Measurements from ENCODE around the gene WWOX.

WWOX gene

GRCh38 chr16:79128706-79129105, 1029.3 kb downstream of the WWOX start:
- TF ChIP-seq POLR2AphosphoS5 (IDR thresholded peaks at IDR 0.05; ENCODE audit: low read depth, low read length), result no peak
- no peak for TF ChIP-seq TAF1 (IDR thresholded peaks at IDR 0.05; ENCODE audit: low read depth, low read length)
- TF ChIP-seq PAX5 (IDR thresholded peaks at IDR 0.05; ENCODE audit: insufficient read depth, low read length, severe bottlenecking), result no peak
- TF ChIP-seq SPI1 (IDR thresholded peaks at IDR 0.05; ENCODE audit: low read depth, low read length), result no peak
- no peak for TF ChIP-seq POLR2A (IDR thresholded peaks at IDR 0.05; ENCODE audit: low read depth, low read length)
- no peak for TF ChIP-seq POU2F2 (IDR thresholded peaks at IDR 0.05; ENCODE audit: low read depth, low read length)
- FAIRE-seq (no peak), DNase-seq (ENCODE audit: insufficient read length, low spot score) (no peak)

DNA sequence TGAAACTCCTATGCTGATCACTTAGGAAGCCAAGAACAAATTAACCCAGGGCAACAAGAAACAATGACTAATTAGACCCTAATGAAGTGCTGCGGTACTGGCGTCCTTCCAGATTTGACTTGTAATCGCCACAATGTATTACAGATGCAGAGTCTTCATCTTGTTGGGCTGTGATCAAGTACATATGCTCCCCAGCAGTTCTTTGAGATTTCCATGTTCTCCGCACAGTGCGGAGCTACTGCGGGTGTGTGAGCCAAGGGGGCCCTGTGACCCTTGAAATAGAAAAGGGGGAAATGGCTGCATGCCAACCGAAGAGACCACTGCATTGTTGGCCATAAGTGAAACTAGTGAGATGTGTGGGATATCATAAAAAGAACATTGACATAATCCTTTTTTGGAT, 1031.2 kb downstream of the WWOX start:
- DNase-seq (ENCODE audit: insufficient read length, low spot score) (no peak), FAIRE-seq (no peak)
- TF ChIP-seq TAF1 (IDR thresholded peaks at IDR 0.05; ENCODE audit: low read depth, low read length) (no peak), POLR2AphosphoS5 (IDR thresholded peaks at IDR 0.05; ENCODE audit: low read depth, low read length) (no peak), POLR2A (IDR thresholded peaks at IDR 0.05; ENCODE audit: low read depth, low read length) (no peak), PAX5 (IDR thresholded peaks at IDR 0.05; ENCODE audit: insufficient read depth, low read length, severe bottlenecking) (no peak), SPI1 (IDR thresholded peaks at IDR 0.05; ENCODE audit: low read depth, low read length) (no peak), POU2F2 (IDR thresholded peaks at IDR 0.05; ENCODE audit: low read depth, low read length) (no peak)

GRCh38 chr16:79131321-79132075, 1032.0 kb downstream of the WWOX start:
- no peak for FAIRE-seq
- TF ChIP-seq SPI1 (IDR thresholded peaks at IDR 0.05; ENCODE audit: low read depth, low read length) (no peak), PAX5 (IDR thresholded peaks at IDR 0.05; ENCODE audit: insufficient read depth, low read length, severe bottlenecking) (no peak), TAF1 (IDR thresholded peaks at IDR 0.05; ENCODE audit: low read depth, low read length) (no peak), POU2F2 (IDR thresholded peaks at IDR 0.05; ENCODE audit: low read depth, low read length) (no peak), POLR2AphosphoS5 (IDR thresholded peaks at IDR 0.05; ENCODE audit: low read depth, low read length) (no peak), POLR2A (IDR thresholded peaks at IDR 0.05; ENCODE audit: low read depth, low read length) (no peak)
- no peak for DNase-seq (ENCODE audit: insufficient read length, low spot score)

DNA sequence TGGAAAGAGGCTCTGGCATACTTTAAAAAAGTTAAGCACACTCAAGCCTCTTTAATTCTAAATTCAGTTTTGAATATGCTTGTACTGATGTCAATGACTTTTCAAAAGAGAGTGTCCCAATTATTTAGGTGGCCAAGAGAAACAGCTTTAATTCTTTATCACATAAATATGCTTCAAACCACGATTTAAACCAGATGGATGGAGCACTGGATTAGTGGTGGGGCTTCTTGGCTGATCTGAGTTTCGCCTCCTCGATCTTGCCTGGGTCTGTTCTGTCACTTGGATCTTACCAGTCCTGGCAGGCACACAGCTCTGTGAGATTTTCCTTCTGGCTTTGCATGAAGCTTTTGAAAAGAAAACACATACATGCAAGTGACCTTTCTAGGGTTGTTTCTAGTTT, 1033.2 kb downstream of the WWOX start:
- TF ChIP-seq SPI1 (IDR thresholded peaks at IDR 0.05; ENCODE audit: low read depth, low read length) (no peak), TAF1 (IDR thresholded peaks at IDR 0.05; ENCODE audit: low read depth, low read length) (no peak), PAX5 (IDR thresholded peaks at IDR 0.05; ENCODE audit: insufficient read depth, low read length, severe bottlenecking) (no peak)
- no peak for DNase-seq (ENCODE audit: insufficient read length, low spot score)
- FAIRE-seq, result no peak

GRCh38 chr16:79134300-79134699, 1034.8 kb downstream of the WWOX start:
- FAIRE-seq, result no peak
- TF ChIP-seq POU2F2 (IDR thresholded peaks at IDR 0.05; ENCODE audit: low read depth, low read length), result no peak
- TF ChIP-seq POLR2A (IDR thresholded peaks at IDR 0.05; ENCODE audit: low read depth, low read length), result no peak
- TF ChIP-seq POLR2AphosphoS5 (IDR thresholded peaks at IDR 0.05; ENCODE audit: low read depth, low read length), result no peak
- TF ChIP-seq TAF1 (IDR thresholded peaks at IDR 0.05; ENCODE audit: low read depth, low read length), result no peak
- no peak for TF ChIP-seq PAX5 (IDR thresholded peaks at IDR 0.05; ENCODE audit: insufficient read depth, low read length, severe bottlenecking)
- TF ChIP-seq SPI1 (IDR thresholded peaks at IDR 0.05; ENCODE audit: low read depth, low read length), result no peak
- no peak for DNase-seq (ENCODE audit: insufficient read length, low spot score)

DNA sequence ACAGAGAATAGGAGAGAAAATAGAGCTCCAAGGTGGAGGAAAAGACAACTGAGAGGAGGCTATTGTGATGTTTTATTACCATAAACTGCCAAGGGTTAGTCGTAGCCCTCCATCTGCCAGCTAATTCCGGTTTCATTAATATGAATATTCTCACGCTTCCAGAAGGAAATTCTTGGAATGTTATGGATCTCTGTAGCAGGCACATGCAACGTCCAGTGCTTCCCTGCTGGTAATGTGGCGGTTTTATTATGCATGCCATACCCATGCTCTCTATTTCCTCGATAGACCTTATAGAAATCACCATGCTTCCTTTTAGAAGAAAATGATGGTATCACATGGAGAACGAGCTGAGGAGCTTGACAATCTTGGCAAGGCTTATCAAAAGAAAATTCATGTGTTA, 1037.5 kb downstream of the WWOX start:
- DNase-seq (ENCODE audit: insufficient read length, low spot score) (no peak), FAIRE-seq (no peak)
- no peak for TF ChIP-seq POLR2AphosphoS5 (IDR thresholded peaks at IDR 0.05; ENCODE audit: low read depth, low read length)
- no peak for TF ChIP-seq PAX5 (IDR thresholded peaks at IDR 0.05; ENCODE audit: insufficient read depth, low read length, severe bottlenecking)
- no peak for TF ChIP-seq POLR2A (IDR thresholded peaks at IDR 0.05; ENCODE audit: low read depth, low read length)
- TF ChIP-seq SPI1 (IDR thresholded peaks at IDR 0.05; ENCODE audit: low read depth, low read length), result no peak
- TF ChIP-seq TAF1 (IDR thresholded peaks at IDR 0.05; ENCODE audit: low read depth, low read length), result no peak
- TF ChIP-seq POU2F2 (IDR thresholded peaks at IDR 0.05; ENCODE audit: low read depth, low read length), result no peak

- FAIRE-seq, result no peak
- TF ChIP-seq PAX5 (IDR thresholded peaks at IDR 0.05; ENCODE audit: insufficient read depth, low read length, severe bottlenecking), result no peak
- TF ChIP-seq SPI1 (IDR thresholded peaks at IDR 0.05; ENCODE audit: low read depth, low read length), result no peak
- TF ChIP-seq POU2F2 (IDR thresholded peaks at IDR 0.05; ENCODE audit: low read depth, low read length), result no peak
- TF ChIP-seq POLR2A (IDR thresholded peaks at IDR 0.05; ENCODE audit: low read depth, low read length), result no peak
- TF ChIP-seq POLR2AphosphoS5 (IDR thresholded peaks at IDR 0.05; ENCODE audit: low read depth, low read length), result no peak
- no peak for TF ChIP-seq TAF1 (IDR thresholded peaks at IDR 0.05; ENCODE audit: low read depth, low read length)
Measured at GRCh38 chr16:79137426-79137939, 1038.0 kb downstream of the WWOX start.

DNA sequence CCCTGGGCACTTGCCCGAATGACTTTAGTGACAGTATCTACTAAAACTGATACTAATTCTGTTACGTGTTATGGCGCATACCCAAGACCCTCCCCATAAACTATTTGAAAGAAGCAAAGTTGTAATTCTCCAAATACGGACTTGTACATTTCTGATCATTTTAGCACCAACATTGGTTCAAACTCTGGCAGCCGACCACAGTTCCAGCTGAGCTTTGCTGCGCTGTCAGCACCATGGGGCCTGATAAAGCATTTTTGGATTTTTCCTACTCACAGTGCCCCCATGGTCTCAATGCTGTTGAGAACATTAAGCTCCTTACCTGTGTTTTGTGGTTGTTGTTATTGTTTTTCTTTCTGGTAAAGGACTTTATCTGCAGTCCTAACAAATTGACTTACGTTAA, 1040.3 kb downstream of the WWOX start:
- no peak for TF ChIP-seq SPI1 (IDR thresholded peaks at IDR 0.05; ENCODE audit: low read depth, low read length)
- FAIRE-seq, result no peak
- no peak for DNase-seq (ENCODE audit: insufficient read length, low spot score)

More at GRCh38 chr16:79137426-79137939, 1038.0 kb downstream of the WWOX start:
- DNase-seq (ENCODE audit: insufficient read length, low spot score), result no peak

DNA sequence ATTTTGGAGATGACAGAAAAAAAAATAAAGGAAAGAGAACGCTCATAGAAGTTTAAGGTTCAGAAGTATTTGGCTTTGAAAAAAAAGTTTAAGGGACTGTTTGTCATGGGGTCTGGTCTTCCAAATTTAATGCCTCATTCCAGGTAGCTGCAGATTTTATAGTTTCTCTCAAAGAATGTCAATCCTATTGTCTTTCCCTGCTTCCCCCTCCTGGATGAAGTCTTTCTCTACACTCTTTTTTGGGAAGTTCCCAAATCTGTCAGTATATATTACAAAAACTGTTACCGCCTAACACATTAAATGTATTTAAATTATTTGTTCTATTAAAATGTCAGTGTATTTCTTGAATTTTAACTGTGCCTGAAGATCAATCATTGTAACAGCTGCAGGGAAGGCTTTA, 1043.6 kb downstream of the WWOX start:
- FAIRE-seq, result no peak
- TF ChIP-seq POLR2A (IDR thresholded peaks at IDR 0.05; ENCODE audit: low read depth, low read length) (no peak), POU2F2 (IDR thresholded peaks at IDR 0.05; ENCODE audit: low read depth, low read length) (no peak), SPI1 (IDR thresholded peaks at IDR 0.05; ENCODE audit: low read depth, low read length) (no peak), PAX5 (IDR thresholded peaks at IDR 0.05; ENCODE audit: insufficient read depth, low read length, severe bottlenecking) (no peak), POLR2AphosphoS5 (IDR thresholded peaks at IDR 0.05; ENCODE audit: low read depth, low read length) (no peak), TAF1 (IDR thresholded peaks at IDR 0.05; ENCODE audit: low read depth, low read length) (no peak)
- no peak for DNase-seq (ENCODE audit: insufficient read length, low spot score)

- TF ChIP-seq PAX5 (IDR thresholded peaks at IDR 0.05; ENCODE audit: insufficient read depth, low read length, severe bottlenecking) (no peak), POLR2AphosphoS5 (IDR thresholded peaks at IDR 0.05; ENCODE audit: low read depth, low read length) (no peak), POLR2A (IDR thresholded peaks at IDR 0.05; ENCODE audit: low read depth, low read length) (no peak), SPI1 (IDR thresholded peaks at IDR 0.05; ENCODE audit: low read depth, low read length) (no peak), POU2F2 (IDR thresholded peaks at IDR 0.05; ENCODE audit: low read depth, low read length) (no peak), TAF1 (IDR thresholded peaks at IDR 0.05; ENCODE audit: low read depth, low read length) (no peak)
- FAIRE-seq (no peak), DNase-seq (ENCODE audit: insufficient read length, low spot score) (no peak)
Measured at GRCh38 chr16:79150151-79150550, 1050.7 kb downstream of the WWOX start.

Measured in GM12891 (cell line).